AG09309 (cell line): ENCODE measurements around the gene MYLK.
"Not testable (repeated sequence)": the region's sequence is repeated elsewhere in the genome, so short reads cannot be mapped to it uniquely, and the experiment has no call there.

Experiments
- DNase-seq: peaks from one replicate; pipeline ENCODE4 v3.0.0-alpha.2; 2010; ENCODE audit warnings: low read depth
- H3K4me3 ChIP-seq: 2 replicates; pipeline ENCODE4 v1.5.1; 2011; ENCODE audit warnings: mild to moderate bottlenecking, low read depth, low read length, moderate library complexity; ENCODE audit not compliant: control insufficient read depth
- TF ChIP-seq, protein P1 (sequence below): IDR thresholded peaks from 2 replicates; pipeline ENCODE4 v1.5.1; 2011; ENCODE audit warnings: mild to moderate bottlenecking, low read depth, low read length, inconsistent platforms; ENCODE audit not compliant: insufficient read depth, control insufficient read depth; ENCODE audit errors: missing control alignments

Gene MYLK

DNA sequence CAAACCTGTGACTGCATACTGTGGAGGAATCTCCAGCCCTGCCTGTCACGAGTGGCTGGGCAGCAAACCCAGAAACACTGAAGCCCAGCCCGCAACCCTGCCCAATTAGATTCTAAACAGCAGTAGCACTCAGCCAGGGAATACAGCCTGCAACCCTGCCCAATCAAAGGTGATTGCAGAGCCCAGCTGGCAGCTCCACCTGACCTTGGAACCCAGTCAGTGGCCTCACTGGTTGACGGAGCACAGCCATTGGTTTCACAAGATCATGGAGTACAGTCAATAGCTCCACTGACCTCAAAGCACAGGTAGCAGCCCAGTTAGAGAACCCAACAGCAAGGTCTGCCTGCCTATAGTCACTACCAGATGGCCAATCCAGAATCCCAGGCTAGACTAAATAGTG lies 35.2 kb upstream of the MYLK start:
- no peak for DNase-seq
- TF ChIP-seq, protein P1, sequence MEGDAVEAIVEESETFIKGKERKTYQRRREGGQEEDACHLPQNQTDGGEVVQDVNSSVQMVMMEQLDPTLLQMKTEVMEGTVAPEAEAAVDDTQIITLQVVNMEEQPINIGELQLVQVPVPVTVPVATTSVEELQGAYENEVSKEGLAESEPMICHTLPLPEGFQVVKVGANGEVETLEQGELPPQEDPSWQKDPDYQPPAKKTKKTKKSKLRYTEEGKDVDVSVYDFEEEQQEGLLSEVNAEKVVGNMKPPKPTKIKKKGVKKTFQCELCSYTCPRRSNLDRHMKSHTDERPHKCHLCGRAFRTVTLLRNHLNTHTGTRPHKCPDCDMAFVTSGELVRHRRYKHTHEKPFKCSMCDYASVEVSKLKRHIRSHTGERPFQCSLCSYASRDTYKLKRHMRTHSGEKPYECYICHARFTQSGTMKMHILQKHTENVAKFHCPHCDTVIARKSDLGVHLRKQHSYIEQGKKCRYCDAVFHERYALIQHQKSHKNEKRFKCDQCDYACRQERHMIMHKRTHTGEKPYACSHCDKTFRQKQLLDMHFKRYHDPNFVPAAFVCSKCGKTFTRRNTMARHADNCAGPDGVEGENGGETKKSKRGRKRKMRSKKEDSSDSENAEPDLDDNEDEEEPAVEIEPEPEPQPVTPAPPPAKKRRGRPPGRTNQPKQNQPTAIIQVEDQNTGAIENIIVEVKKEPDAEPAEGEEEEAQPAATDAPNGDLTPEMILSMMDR, result no peak
- H3K4me3 ChIP-seq, result no peak overlapping the region

DNA sequence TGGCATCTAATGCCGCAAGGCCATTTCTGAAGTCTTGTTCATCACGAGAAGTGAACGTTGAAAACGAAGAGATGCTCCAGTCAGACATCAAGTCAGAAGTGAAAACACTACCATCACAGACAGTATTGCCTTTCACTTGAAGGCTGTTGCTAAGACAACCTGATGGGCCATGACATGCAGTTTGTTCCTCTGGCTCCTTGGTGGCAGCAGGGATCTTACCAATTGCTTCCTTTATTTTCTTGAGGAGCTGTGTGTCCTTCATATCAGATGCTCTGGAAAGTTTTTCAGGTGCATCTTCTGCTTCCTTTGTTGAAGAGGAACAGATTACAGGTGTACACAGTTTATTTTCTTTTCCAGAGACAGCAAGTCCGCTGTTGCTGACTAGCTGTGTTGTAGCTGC lies 30.7 kb upstream of the MYLK start:
- no peak for DNase-seq
- TF ChIP-seq, protein P1, result no peak
- H3K4me3 ChIP-seq, result no peak overlapping the region

DNA sequence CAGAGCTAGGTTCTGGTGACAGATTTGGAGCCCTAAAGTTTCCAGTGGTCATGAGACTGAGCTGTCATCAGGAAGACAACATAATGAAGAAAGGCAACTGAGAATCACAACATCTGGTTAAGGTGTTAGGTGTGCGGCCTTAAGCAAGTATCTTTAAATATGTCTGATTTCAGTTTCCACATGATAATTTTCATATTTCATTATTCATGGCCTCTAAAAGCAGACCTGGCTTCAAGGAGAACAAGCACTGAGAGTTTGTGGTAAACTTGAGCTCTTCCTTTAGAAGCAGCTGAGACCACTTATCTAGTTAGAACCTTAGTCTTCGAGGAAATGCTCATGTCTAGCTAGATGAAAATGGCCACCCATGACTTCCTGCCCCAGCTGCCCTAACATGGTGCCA lies 25.7 kb upstream of the MYLK start:
- no peak for DNase-seq
- TF ChIP-seq, protein P1, result no peak
- no peak overlapping the region for H3K4me3 ChIP-seq

DNA sequence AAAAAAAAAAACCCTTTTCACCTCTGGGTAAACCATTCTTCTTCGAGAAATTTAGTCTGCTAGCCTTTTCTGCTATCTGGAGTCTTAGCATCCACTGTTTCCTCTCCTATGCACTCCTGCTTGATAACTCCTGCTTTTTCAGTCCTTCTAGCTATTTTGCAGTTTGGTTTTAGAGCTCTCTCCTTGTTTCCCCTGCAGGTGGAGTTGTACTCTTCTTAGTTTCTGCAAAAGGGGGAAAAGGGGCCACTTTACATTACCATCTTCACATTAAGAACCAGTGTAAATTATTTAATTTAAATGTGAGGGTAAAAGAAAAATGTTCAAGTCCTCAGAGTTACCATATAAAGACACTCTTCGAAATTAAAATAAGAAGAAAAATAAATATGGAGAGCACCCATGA lies 23.6 kb upstream of the MYLK start:
- DNase-seq, result no peak
- TF ChIP-seq, protein P1, result no peak
- H3K4me3 ChIP-seq, result no peak overlapping the region

DNA sequence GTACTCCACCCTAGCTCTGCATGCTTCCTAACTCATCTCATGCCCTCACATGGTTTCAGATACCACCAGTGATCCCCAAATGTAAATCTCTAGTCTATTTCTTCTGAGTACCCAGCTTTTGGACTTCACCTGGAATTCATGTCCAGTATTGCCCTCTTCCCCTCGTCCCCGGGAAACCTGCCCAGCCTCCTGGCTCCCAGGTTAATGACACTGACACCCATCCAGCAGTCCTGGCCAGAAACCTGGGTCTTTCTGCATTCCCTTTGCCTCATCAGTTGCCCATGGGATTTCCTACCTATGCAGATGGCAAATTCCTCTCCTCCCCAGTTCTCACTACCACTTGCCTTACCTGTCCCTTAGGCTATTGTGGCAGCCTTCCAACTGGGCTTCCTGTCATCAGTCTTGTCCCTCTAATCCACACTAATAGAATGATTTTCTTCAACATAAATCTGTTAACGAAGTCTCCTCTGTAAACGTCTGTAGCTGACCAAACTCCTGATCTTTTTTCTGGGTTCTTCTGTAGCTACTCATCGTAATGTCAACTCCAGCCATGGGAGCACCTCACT lies 15.3 kb upstream of the MYLK start:
- no peak overlapping the region for H3K4me3 ChIP-seq
- DNase-seq, result no peak
- TF ChIP-seq, protein P1, result no peak

DNA sequence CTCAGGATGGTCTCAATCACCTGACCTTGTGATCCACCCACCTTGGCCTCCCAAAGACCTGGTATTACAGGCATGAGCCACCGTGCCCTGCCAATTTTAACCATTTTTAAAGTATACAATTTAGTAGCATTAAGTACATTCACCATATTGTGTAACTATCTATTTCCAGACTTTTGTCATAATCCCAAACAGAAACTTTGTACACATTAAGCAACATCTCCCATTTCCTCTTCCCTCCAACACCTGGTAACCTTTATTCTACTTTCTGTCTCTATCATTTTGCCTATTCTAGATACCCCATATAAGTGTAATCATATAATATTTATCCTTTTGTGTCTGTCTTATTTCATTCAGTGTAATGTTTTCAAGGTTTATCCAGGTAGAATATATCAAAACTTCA lies 8.9 kb upstream of the MYLK start:
- TF ChIP-seq, protein P1, result no peak
- no peak for DNase-seq
- H3K4me3 ChIP-seq, result no peak overlapping the region

DNA sequence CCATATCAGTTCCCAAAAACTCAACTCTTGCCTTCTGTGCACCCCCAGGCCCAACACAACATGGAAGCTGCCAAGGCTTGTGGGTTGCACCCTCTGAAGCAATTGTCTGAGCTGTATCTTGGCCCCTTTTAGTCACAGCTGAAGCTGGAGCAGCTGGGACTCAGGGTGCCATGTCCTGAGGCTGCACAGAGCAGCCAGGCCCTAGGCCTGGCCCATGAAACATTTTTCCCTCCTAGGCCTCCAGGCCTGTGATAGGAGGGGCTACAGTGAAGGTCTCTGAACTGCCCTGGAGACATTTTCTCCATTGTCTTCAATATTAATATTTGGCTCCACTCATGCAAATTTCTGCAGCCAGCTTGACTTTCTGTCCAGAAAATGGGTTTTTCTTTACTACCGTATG lies 8.1 kb upstream of the MYLK start:
- H3K4me3 ChIP-seq, result no peak overlapping the region
- no peak for DNase-seq
- TF ChIP-seq, protein P1, result no peak

DNA sequence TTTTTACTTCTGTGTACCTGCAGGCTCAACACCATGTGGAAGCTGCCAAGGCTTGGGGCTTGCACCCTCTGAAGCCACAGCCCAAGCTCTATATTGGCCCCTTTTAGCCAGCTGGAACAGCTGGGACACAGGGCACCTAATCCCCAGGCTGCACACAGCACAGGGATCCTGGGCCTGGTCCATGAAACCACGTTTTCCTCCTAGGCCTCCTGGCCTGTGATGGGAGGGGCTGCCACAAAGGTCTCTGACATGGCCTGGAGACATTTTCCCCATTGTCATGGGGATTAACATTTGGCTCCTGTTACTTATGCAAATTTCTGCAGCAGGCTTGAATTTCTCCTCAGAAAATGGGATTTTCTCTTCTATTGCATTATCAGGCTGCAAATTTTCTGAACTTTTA lies 6.9 kb upstream of the MYLK start:
- not testable (repeated sequence) for DNase-seq

DNA sequence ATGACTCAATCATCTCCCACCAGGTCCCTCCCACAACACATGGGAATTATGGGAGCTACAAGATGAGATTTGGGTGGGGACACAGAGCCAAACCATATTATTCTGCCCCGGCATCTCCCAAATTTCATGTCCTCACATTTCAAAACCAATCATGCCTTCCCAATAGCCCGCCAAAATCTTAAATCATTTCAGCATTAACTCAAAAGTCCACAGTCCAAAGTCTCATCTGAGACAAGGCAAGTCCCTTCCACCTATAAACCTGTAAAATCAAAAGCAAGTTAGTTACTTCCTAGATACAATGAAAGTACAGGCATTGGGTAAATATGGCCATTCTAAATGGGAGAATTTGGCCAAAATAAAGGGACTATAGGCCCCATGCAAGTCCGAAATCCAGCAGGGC lies 6.0 kb upstream of the MYLK start:
- H3K4me3 ChIP-seq, DNase-seq: not testable (repeated sequence)

More for the DNA sequence above, 6.9 kb upstream of the MYLK start:
- H3K4me3 ChIP-seq, result not testable (repeated sequence)
